Hematopoietic multipotent progenitor cell treated with erythropoietin and hydrocortisone succinate and interleukin-3 and kit ligand, for 6 days (in vitro differentiated cells): ENCODE measurements around the gene DUOXA1.
"Not testable (repeated sequence)": the region's sequence is repeated elsewhere in the genome, so short reads cannot be mapped to it uniquely, and the experiment has no call there.

ENCODE experiments used
- DNase-seq: peaks from one replicate; pipeline ENCODE4 v3.0.0-alpha.2; 2015

The DUOXA1 gene

GRCh38 chr15:45150481-45150880 is 20.8 kb upstream of the DUOXA1 start:
- DNase-seq = no peak

DNA sequence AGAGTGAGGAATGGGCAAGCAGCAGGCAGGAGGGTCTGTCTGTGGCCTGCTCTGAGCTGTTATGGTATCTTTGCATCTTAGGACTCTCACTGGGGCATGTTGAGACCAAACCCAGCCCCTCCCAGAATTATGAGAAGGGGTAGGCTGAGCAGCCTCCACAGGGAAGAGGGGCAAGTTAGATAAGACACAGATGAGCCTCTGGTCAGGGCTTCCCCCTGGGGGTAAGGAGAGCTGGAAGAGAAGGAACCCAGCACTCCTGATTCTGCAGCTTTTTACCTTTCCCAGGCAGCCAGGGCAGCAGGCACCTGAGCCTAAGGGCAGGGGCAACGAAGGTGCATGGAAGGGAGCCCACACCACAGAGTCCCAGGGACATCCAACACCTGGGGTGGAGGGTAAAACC is 19.4 kb upstream of the DUOXA1 start:
- DNase-seq = no peak

GRCh38 chr15:45148076-45149059 is 18.7 kb upstream of the DUOXA1 start:
- no peak for DNase-seq

DNA sequence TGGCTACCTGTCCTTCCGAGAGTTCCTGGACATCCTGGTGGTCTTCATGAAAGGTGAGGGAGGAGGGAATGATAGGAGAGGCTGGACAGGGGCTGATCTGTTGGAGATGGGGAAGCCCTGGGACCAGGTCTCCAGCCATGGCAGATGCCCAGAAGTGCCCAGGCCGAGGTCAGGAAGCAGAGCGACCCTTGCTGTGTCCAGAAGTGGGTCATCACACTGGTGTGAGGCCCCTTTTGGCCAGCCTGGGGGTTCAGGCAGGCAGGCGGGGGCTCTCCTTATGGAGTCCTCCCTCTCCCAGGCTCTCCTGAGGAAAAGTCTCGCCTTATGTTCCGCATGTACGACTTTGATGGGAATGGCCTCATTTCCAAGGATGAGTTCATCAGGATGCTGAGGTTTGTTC is 17.9 kb upstream of the DUOXA1 start:
- DNase-seq = no peak

GRCh38 chr15:45146405-45146804 is 16.7 kb upstream of the DUOXA1 start:
- no peak for DNase-seq

DNA sequence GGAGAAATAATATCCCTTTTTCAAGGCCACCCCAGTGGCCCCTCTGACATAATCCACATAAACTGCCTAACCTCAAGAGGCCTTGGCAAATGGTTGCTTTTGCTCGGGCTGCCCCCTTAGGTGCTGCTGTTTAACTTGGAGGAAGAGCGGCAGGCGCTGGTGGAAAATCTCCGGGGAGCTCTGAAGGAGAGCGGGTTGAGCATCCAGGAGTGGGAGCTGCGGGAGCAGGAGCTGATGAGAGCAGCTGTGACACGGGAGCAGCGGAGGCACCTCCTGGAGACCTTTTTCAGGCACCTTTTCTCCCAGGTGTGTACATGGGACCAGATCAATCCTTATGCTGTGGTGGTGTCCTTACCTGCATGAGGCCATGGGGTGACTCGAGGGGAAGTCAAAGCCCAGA is 15.1 kb upstream of the DUOXA1 start:
- DNase-seq = no peak

- no peak for DNase-seq
Measured at GRCh38 chr15:45143946-45144345, 14.3 kb upstream of the DUOXA1 start.

DNA sequence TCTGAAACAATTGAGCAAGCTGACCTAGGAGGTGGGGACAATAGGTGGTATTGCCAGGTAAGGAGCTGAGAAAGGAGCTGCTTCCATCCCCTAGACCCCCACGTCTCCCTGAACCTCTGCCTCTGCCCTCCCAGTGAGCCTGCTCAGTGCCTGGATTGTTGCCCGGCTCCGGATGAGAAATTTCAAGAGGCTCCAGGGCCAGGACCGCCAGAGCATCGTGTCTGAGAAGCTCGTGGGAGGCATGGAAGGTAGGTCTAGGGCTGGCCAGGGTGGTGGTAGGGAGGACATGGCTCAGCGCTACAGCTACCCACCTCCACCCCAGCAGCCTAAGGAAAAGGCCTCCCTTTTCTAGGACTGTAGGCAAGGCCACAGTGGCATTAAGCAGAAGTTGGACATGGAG is 13.4 kb upstream of the DUOXA1 start:
- no peak for DNase-seq

DNA sequence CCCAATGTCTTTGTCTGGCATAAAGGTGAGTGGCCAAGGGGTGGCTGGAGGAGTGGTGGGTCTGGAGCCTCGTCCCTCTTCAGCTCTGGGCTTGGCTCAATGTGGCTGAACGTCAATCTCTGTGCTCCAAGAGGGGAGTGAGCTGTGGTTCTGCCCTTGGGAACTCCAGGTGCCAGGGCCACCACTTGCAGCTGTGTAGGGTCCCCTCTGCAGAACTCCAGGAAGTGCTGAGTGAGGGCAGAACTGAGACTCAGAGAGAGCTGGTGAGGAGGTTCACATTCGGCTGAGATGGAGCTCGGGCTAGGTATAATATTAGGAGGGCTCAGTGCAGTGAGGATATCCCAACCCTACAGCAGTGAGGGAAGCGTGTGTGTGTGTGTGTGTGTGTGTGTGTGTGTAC is 11.7 kb upstream of the DUOXA1 start:
- no peak for DNase-seq

GRCh38 chr15:45140557-45141250 is 11.0 kb upstream of the DUOXA1 start:
- DNase-seq = no peak

DNA sequence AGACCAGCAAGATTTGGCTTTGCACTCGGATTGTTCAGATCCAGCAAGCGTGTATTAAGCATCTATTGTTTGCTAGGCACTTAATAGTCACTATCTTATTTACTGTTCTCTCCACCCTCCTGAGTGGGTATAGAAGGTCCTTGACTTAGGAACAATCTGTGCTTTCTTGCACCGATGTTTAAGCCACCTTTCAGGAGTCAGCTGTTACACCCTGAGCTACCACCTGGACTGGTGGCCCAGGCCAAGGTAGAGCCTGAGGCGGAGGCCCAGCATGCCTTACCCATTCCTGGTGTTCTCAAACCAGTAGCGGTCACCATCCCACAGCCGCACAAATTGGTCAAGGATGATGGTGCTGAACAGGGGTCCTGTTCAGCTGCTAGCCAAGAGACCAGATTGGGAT is 10.1 kb upstream of the DUOXA1 start:
- DNase-seq = no peak

DNA sequence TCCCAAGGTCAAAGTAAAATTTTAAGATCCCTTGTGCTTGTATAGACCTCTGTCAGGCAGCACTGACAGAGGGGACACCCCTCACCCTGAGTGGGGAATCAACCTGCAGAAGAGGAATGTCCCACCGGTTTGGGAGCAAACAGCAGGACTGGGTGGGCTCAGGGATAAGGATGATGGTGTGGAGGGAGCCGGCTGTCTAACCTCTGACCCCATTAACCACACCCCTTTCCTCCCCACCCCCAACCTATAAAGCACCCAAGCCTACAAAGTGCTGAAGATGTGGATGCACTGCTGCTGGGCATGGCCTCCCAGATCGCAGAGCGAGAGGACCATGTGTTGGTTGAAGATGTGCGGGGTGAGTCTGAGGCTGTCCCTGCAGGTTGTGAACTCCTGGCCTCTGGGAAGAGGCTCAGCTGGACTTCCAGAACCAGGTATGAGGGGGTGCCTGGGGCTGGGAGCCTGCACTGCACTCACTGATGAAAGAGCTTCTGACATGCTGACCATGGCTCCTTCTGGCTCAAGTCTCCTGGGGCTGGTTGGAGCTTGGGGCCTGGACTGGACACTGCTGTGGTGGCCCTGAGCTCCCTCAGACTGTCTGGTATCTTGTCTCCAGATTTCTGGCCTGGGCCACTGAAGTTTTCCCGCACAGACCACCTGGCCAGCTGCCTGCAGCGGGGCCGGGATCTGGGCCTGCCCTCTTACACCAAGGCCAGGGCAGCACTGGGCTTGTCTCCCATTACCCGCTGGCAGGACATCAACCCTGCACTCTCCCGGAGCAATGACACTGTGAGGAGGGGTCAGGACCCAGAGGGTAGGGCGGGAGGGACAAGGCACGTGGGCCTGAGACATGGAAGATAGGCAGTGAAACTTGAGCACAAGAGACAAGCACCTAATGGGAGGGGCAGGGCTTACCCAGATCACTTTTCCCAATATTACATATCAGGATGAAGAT is 9.4 kb upstream of the DUOXA1 start:
- no peak for DNase-seq

DNA sequence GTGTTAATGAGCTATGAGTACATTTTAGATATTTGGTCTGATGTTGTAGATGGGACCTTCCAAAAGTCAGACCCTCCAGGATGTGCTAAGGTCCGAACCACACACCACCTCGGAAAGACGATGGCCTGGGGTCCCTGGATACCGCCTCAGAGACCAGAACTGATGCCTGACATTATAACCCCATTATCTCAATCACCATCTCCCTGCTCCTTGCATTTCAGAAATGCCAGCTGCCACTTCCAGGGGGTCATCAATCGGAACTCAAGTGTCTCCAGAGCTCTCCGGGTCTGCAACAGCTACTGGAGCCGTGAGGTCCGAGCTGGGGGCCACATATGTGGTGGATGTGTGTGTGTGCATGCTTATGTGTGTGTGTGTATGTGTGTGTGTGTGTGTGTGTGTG is 8.0 kb upstream of the DUOXA1 start:
- no peak for DNase-seq

DNA sequence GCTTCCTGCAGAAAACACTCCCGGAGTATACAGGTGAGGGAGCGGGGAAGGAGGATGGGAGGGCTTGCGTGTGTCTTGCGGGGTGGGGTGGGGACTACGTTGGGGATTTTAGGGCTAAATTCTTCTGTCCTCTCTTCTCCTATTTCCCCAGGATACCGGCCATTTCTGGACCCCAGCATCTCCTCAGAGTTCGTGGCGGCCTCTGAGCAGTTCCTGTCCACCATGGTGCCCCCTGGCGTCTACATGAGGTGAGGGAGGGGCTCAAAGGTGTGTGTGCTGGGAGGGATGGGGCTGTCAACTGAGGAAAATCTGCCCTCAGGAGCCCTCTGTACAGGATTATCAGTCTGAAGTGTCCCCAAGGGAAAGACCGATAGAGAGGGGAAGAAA is 6.7 kb upstream of the DUOXA1 start:
- DNase-seq = no peak

DNA sequence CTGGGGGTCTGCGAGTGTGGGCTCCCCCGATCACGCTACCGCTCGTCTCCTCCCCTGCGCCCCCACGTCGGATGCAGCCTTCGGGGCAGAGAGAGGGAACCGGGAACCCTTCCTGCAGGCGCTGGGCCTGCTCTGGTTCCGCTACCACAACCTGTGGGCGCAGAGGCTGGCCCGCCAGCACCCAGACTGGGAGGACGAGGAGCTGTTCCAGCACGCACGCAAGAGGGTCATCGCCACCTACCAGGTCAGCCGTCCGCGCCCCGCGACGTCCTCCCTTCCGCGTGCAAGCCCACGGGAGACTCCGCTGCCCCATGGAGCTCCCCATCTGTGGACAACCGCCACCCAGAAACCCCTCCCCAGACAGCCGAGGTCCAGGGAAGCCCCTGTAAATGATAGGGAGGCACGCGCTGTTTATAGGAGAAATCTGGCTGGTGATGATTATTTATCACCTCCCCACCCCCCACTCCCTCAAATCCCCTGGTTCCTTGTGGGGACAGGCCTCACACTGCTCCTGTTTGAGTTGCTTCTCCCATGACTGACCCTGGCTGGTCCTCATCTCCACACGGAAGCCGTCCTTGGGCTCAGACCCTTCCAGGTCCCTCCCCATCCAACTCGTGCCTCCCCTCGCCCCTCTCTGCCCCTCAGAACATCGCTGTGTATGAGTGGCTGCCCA is 6.2 kb upstream of the DUOXA1 start:
- not testable (repeated sequence) for DNase-seq

- DNase-seq = peak; percentile 48
Measured at GRCh38 chr15:45134682-45135604, 5.3 kb upstream of the DUOXA1 start.

- no peak for DNase-seq
Measured at GRCh38 chr15:45134046-45134445, 4.4 kb upstream of the DUOXA1 start.

DNA sequence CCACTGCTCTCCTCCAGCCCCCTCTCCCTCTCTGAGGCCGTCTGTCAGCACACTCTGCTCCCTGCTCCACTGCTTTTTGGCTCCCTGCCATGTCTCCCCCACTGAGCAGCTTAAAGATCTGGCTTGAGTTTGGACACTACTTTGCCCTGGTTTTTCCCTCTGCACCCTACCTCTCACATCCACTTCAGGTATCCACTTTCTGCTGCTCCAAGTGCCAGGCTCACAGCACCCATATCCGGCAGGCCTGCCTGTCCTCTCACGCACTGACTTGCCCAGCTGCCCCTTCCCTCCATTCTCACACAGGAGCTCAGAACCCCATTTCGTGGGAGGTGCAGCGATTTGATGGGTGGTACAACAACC is 3.9 kb upstream of the DUOXA1 start:
- DNase-seq = no peak

DNA sequence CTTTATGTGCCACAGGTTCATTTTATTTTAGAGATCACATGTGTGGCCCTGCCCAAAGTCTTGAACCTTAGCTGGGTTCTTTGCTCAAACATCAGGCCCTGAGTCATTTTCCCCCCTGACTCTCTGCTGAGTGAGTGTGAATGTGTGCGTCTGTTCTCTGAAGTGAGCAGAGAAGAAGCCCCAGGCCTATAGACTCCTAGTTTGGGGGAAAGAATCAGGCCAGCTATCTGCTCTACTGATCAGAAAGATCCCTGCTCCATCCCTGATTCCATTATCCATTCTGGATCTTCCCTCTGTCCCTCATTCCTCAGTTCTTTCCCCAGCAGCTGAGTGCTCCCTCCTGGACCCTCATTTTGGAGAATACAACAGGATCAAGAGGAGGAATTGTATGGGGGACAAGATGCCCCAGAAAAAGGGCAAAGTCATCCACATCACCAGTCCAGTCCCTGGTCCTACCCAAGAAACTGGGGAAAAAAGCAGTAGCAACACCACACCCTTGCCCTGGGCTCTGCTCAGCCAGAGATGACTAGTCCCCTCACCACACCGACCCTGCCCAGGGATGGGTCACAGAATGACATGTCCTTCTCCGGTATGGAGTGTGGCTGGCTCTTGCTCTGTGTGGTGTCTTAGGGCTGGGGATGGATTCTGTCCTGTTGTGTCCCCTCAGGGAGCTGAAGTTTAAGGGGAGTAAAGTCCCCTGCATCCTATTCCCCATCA is 3.3 kb upstream of the DUOXA1 start:
- no peak for DNase-seq

DNA sequence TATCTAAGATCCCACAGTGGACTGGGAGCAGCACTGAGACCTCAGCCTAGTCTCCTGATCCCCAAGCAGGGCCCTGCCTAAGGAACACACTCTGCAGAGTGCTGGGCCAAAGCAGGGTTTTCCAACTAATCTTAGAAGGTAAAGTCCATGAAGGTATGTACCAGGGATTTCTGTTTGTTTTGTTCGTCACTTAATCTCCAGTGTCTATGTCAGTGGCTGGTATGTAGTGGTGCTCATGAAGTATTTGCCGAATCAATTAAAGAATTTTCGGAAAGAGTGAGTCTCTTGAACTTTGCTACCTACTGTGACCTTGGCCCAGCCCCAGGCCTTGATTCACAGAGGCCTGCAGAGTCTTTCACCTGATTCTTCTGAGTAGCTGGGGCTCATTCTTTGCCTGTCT is 1.8 kb upstream of the DUOXA1 start:
- no peak for DNase-seq
